Measurements from ENCODE around the gene POLR2I. TPM values are rescaled to one million over a fixed set of nuclear protein-coding genes. Genes with fewer than 3 reads are reported as not detected.

Gene POLR2I
- total RNA-seq = 50.0 and 58.2 TPM in 2 replicates

- intact Hi-C loops (cut with micrococcal nuclease) = loop anchor here (1.0 to 10.0 kb wide), 10 partner anchors 12 to 722 kb away; partner anchors contain the start of genes ALKBH6, IGFLR1, KMT2B and LIN37
Measured at GRCh38 chr19:36114721-36115452, at the start of gene POLR2I. POLR2I (minus strand) TSS chr19:36114875; CDS start chr19:36114856, 19 bp downstream.

GRCh38 chr19:36163813-36164212, 49.1 kb upstream of the POLR2I start:
- intact Hi-C loops (cut with micrococcal nuclease) = no loop called here

GRCh38 chr19:36160821-36161596, 46.3 kb upstream of the POLR2I start:
- intact Hi-C loops (cut with micrococcal nuclease) = no loop called here

- intact Hi-C loops (cut with micrococcal nuclease) = no loop called here
Measured at GRCh38 chr19:36153126-36153525, 38.5 kb upstream of the POLR2I start.

- intact Hi-C loops (cut with micrococcal nuclease) = no loop called here
Measured at GRCh38 chr19:36152352-36153091, 37.8 kb upstream of the POLR2I start, which contains the start of gene COX7A1. COX7A1 (minus strand) TSS chr19:36152447; CDS start chr19:36152407, 40 bp downstream.

GRCh38 chr19:36152019-36152351, 37.3 kb upstream of the POLR2I start:
- intact Hi-C loops (cut with micrococcal nuclease) = no loop called here

GRCh38 chr19:36151144-36152018, 36.7 kb upstream of the POLR2I start:
- intact Hi-C loops (cut with micrococcal nuclease) = no loop called here

GRCh38 chr19:36150586-36150985, 35.9 kb upstream of the POLR2I start:
- intact Hi-C loops (cut with micrococcal nuclease) = no loop called here

- intact Hi-C loops (cut with micrococcal nuclease) = no loop called here
Measured at GRCh38 chr19:36149673-36150406, 35.2 kb upstream of the POLR2I start.

- intact Hi-C loops (cut with micrococcal nuclease) = no loop called here
Measured at GRCh38 chr19:36144624-36145023, 29.9 kb upstream of the POLR2I start.

GRCh38 chr19:36142496-36142895, 27.8 kb upstream of the POLR2I start:
- intact Hi-C loops (cut with micrococcal nuclease) = no loop called here

- intact Hi-C loops (cut with micrococcal nuclease) = no loop called here
Measured at GRCh38 chr19:36142046-36142445, 27.4 kb upstream of the POLR2I start.

GRCh38 chr19:36141039-36141927, 26.6 kb upstream of the POLR2I start:
- intact Hi-C loops (cut with micrococcal nuclease) = loop anchor here (1.0 to 2.0 kb wide), 3 partner anchors 26 to 87 kb away; partner anchors contain the start of genes TBCB, THAP8, WDR62 and ZNF146

GRCh38 chr19:36140304-36141038, 25.8 kb upstream of the POLR2I start:
- intact Hi-C loops (cut with micrococcal nuclease) = loop anchor here (1.0 to 2.0 kb wide), 4 partner anchors 25 to 126 kb away; partner anchors contain the start of genes ALKBH6, TBCB, THAP8 and WDR62

GRCh38 chr19:36139473-36140303, 25.0 kb upstream of the POLR2I start, which contains the start of gene CAPNS1:
CAPNS1 (plus strand) TSS chr19:36140066; CDS start chr19:36141012, 946 bp downstream.
- intact Hi-C loops (cut with micrococcal nuclease) = loop anchor here (1.0 to 2.0 kb wide), 3 partner anchors 11 to 125 kb away; partner anchors contain the start of genes ALKBH6, ZNF146 and ZNF565

GRCh38 chr19:36139120-36139472, 24.4 kb upstream of the POLR2I start:
- intact Hi-C loops (cut with micrococcal nuclease) = loop anchor here (1.0 kb wide), 1 partner anchor 11 kb away; no protein-coding TSS in a partner anchor

Measured in T-helper 2 cell treated with Interferon-gamma antibody and Interleukin-4, amounts not matched to agents 100 ng/mL and 5 ng/mL, for 36 hours (primary cell).